ENCODE results near the gene ZBTB7B. TPM values are rescaled to one million over a fixed set of nuclear protein-coding genes. Genes with fewer than 3 reads are reported as not detected.

The ZBTB7B gene
- total RNA-seq, 1 experiment from 2014 or later: 18.9 TPM

DNA sequence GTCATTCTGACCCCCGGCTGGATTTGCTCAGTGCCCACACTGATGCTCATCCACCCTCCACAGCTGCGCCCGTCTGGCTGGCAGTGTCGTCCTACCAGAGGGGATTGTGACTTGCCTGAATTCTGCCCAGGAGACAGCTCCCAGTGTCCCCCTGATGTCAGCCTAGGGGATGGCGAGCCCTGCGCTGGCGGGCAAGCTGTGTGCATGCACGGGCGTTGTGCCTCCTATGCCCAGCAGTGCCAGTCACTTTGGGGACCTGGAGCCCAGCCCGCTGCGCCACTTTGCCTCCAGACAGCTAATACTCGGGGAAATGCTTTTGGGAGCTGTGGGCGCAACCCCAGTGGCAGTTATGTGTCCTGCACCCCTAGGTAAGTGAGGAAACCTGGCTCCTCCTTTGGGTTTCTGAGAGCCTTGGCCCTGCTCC, 55.2 kb downstream of the ZBTB7B start:
- no peak for DNase-seq (ENCODE audit: low read depth)

DNA sequence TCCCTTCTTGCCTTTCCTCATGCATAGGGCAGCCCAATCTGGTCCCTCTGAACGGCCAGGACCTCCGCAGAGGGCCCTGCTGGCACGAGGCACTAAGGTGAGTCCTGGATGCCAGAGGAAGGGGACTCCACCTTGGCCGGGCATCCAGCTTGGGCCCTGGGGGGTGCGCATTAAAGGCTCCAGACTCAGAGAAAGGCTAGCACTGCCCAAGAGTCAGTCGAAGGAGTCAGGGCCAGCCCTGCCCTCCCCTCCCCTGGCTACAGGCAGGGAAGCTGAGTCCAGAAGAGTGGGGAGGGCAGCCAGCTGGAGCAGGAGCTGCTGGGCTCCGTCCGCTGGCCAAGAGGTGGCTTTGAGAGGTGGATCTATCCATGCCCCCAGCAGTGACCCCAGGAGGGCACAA, 58.1 kb downstream of the ZBTB7B start:
- no peak for DNase-seq (ENCODE audit: low read depth)

DNA sequence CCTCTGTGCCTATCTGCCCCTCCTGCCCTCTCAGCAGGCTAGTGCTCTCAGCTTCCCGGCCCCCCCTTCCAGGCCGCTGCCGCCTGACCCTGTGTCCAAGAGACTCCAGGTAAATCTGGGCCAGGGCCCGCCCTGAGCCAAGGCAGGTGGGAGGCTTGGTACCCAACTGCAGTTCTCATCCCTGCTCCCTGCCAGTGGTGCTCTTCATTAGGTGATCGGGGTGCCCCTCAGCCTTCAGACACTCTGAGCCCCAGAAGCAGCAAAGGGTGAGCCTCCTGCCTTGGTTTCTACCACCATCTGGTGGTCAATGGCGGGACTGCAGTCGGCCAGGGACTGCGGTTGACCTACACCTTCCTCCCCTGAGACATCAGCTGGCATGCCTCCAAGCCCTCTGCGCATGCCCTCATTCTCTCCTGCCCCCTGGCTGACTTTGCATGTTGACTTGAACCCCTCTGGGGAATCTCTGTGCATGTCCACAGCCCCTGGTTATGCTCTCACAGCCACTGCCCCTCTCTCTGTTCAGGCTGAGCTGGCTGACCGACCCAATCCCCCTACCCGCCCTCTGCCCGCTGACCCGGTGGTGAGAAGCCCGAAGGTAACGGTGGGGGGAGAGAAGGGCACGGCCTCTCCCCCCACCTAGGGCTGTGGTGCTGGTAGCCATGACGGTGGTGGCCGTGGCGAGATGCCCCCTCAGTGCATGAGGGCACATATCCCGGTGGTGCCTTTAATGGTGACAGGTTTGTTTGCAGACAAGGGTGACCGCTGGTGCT, 59.0 kb downstream of the ZBTB7B start:
- peak; percentile 86 for DNase-seq (ENCODE audit: low read depth)

DNA sequence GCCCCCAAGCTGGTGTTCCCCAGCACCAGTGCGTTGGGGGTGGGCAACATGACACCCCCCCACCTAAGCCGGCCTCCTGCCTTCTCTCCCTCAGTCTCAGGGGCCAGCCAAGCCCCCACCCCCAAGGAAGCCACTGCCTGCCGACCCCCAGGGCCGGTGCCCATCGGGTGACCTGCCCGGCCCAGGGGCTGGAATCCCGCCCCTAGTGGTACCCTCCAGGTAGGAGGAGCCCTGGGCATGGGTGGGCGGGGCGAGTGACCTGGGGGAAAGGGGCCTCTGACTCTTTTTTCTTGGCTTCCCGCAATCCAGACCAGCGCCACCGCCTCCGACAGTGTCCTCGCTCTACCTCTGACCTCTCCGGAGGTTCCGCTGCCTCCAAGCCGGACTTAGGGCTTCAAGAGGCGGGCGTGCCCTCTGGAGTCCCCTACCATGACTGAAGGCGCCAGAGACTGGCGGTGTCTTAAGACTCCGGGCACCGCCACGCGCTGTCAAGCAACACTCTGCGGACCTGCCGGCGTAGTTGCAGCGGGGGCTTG, 59.6 kb downstream of the ZBTB7B start:
- no peak for DNase-seq (ENCODE audit: low read depth)

DNA sequence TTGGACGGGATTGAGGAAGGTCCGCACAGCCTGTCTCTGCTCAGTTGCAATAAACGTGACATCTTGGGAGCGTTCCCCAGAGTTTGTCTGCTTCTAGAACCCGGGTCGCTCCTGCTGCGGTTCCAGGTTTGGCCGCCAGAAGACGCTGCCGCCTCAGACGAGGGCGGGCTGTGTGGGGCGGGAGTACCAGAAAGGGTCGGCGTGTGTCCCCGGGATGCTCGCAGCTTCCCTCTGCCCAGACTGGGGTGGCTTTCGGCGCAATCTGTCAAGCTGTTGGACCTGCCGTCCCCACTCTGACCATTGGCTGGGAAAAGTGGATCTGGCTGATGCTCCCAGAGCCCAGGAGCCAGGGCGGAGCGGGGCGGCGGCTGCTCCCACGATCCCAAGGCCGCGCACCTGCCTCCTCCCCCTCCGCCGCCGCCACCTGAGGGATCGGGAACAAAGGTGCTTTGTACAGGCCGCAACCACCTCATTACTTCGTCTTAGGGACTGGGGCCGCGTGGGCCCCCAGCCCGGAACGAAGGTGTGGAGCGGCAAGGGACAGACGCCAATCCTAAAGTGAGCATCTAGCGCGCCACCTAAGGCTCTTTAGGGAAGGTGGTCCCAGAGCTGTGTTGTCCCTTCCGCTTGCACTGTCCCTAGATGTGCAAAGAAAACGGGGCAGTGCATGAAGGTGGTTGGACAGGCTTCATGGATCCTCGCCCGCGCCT, 60.3 kb downstream of the ZBTB7B start:
- DNase-seq (ENCODE audit: low read depth): peak; percentile 15

DNA sequence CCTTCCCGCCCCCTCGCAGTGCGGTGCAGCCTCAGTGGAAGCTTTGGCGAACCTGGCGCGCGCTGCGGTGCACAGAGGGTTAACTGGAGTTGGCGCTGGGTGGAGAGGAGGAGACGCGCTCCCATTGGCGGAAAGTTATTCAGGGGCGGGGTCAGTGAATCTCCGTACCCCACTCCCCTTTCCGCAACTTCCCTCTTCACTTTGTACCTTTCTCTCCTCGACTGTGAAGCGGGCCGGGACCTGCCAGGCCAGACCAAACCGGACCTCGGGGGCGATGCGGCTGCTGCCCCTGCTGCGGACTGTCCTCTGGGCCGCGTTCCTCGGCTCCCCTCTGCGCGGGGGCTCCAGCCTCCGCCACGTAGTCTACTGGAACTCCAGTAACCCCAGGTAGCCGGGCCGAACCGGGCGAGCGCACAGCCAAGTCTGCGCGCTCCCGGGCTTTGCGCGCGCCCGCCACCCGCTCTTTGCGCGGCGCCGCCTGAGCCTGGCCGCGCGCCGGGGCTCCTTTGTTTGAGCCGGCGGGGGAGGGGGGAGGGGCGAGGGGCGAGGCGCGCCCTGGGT, 61.0 kb downstream of the ZBTB7B start, which contains the start of gene EFNA4:
TSS of gene EFNA4 (plus strand) at position 191 of the 561 bp plus-strand sequence. CDS start at position 275, 84 bp downstream.
- DNase-seq (ENCODE audit: low read depth): peak; percentile 72

DNA sequence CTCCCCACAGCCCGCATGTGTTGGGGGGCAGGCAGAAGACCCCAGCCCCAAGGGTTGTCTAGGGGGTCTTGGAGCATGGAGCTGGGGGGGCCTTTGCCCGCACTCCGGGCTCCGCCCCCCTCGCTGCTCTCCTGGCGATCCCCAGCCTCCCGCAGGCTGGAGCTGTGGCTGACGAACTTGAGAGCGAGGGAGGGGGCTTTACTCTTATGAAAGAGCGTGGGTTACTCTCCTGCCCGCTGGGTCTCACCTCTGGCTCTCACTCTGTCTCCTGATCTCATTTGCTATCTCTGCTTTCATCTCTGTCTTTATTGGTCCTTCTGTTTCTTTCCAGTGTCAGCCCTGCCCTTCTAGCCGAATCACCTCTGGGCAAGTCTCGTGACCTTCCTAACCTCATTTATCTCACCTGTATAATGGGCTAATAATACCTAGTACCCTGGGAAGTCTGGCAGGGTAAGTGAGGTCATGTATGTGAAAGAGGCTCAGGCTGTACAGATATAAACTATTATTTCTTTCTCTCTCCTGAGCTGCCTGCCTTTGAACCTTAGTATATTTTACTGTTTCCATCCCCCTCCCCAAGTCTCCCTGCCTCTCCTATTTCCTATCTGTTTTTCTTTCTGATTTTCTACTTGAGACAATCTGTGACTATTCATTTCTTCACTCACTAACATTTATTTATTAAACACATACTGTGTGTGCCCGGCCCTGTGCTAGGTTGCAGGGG, 61.7 kb downstream of the ZBTB7B start:
- DNase-seq (ENCODE audit: low read depth): peak; percentile 29

DNA sequence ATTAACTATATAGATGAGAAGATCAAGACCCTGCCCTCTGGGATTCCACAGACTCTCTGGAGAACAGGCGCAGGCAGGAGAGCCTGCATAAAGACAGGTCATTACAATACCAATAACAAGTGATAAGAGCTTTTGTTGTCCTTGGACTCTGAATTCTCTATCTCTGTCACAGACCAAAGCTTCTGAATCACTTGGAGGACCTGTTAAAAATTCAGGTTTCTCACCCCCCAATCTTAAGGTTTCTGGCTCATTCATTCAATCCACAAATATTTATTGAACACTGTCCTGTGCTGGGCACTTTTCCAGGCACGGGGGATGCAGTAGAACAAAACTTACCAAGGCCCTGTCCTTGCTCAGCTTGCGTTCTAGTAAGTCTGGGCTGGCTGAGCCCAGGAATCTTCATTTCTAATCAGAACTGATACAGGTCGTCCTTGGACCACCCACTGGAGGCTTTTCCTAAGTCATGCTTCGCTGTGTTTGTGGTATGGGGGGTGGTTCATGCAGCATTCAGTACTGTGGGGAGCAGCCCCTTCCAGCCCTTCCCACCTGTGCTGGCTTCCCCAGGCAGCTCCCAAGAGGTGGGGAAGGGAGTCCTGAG, 62.3 kb downstream of the ZBTB7B start:
- DNase-seq (ENCODE audit: low read depth): no peak

DNA sequence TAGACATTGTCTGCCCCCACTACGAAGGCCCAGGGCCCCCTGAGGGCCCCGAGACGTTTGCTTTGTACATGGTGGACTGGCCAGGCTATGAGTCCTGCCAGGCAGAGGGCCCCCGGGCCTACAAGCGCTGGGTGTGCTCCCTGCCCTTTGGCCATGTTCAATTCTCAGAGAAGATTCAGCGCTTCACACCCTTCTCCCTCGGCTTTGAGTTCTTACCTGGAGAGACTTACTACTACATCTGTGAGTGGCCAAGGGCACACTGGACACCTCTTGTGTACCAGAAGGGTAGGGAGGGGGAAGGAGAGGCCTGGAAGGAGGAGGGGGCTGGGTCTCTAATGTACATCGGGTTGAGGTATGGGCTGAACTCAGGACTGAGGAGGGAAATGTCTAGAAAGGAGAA, 64.2 kb downstream of the ZBTB7B start:
- DNase-seq (ENCODE audit: low read depth): no peak

Other genes with a start within 250 kb of the ZBTB7B start
- gene KCNN3, start 132.5 kb upstream of the ZBTB7B start, total RNA-seq (2014; rRNA removed): 0.38 and 2.8 TPM in 2 replicates
- gene PMVK, start 66.1 kb upstream of the ZBTB7B start, total RNA-seq (2014; rRNA removed): 8.0 and 9.1 TPM in 2 replicates
- 94.5 and 141 TPM in 2 replicates for gene PBXIP1, start 46.7 kb upstream of the ZBTB7B start, total RNA-seq (2014; rRNA removed)
- 21.6 and 24.5 TPM in 2 replicates for gene PYGO2, start 41.0 kb upstream of the ZBTB7B start, total RNA-seq (2014; rRNA removed)
- gene SHC1, start 32.1 kb upstream of the ZBTB7B start, total RNA-seq (2014; rRNA removed): 325 and 337 TPM in 2 replicates
- gene CKS1B, start 28.1 kb upstream of the ZBTB7B start, total RNA-seq (2014; rRNA removed): 164 and 175 TPM in 2 replicates
- gene FLAD1, start 19.5 kb upstream of the ZBTB7B start, total RNA-seq (2014; rRNA removed): 30.9 and 41.3 TPM in 2 replicates
- gene LENEP, start 9.2 kb upstream of the ZBTB7B start, total RNA-seq (2014; rRNA removed): not detected in 2 replicates
- gene DCST2, start 31.0 kb downstream of the ZBTB7B start, total RNA-seq (2014; rRNA removed): 0.11 and 0.13 TPM in 2 replicates
- not detected in 2 replicates for gene DCST1, start 31.0 kb downstream of the ZBTB7B start, total RNA-seq (2014; rRNA removed)
- gene ADAM15, start 48.5 kb downstream of the ZBTB7B start, total RNA-seq (2014; rRNA removed): 82.4 and 86.7 TPM in 2 replicates
- 8.0 and 8.7 TPM in 2 replicates for gene EFNA4, start 60.9 kb downstream of the ZBTB7B start, total RNA-seq (2014; rRNA removed)
- gene EFNA3, start 76.0 kb downstream of the ZBTB7B start, total RNA-seq (2014; rRNA removed): 1.7 and 2.1 TPM in 2 replicates
- 0.23 TPM in 1 of 2 replicates, not detected in the other for gene EFNA1, start 125.1 kb downstream of the ZBTB7B start, total RNA-seq (2014; rRNA removed)
- gene SLC50A1, start 133.1 kb downstream of the ZBTB7B start, total RNA-seq (2014; rRNA removed): 24.7 and 31.8 TPM in 2 replicates
- 86.9 and 101 TPM in 2 replicates for gene DPM3, start 137.7 kb downstream of the ZBTB7B start, total RNA-seq (2014; rRNA removed)
- 95.3 and 96.7 TPM in 2 replicates for gene KRTCAP2, start 170.5 kb downstream of the ZBTB7B start, total RNA-seq (2014; rRNA removed)
- 3.1 and 3.3 TPM in 2 replicates for gene TRIM46, start 171.0 kb downstream of the ZBTB7B start, total RNA-seq (2014; rRNA removed)
- 17.4 and 26.4 TPM in 2 replicates for gene THBS3, start 205.1 kb downstream of the ZBTB7B start, total RNA-seq (2014; rRNA removed)
- 47.6 and 49.1 TPM in 2 replicates for gene MTX1, start 205.9 kb downstream of the ZBTB7B start, total RNA-seq (2014; rRNA removed)

Data from LHCN-M2 (cell line).